Activated naive CD8-positive, alpha-beta T cell treated with anti-CD3 and anti-CD28 coated beads, Interleukin-2, amount 50 U/mL, for 24 hours (primary cell): Measurements from ENCODE around the gene CCDC51.

Experiments used
- ATAC-seq: fragments of 150-1000 bp; cut with Tn5 transposase; one replicate; pipeline ENCODE4 v1.10.0; 2021
- DNase-seq: peaks from one replicate; pipeline ENCODE4 v3.0.0; 2021
- H3K27ac Mint-ChIP-seq: one replicate; pipeline ENCODE4 v1.8.0; 2021; ENCODE audit warnings: mild to moderate bottlenecking, mixed read lengths
- H3K27me3 Mint-ChIP-seq: one replicate; pipeline ENCODE4 v1.8.0; 2021; ENCODE audit warnings: mixed read lengths
- H3K36me3 Mint-ChIP-seq: one replicate; pipeline ENCODE4 v1.8.0; 2021; ENCODE audit warnings: low read depth, mixed read lengths
- H3K4me1 Mint-ChIP-seq: one replicate; pipeline ENCODE4 v1.8.0; 2021; ENCODE audit warnings: mixed read lengths
- H3K4me3 Mint-ChIP-seq: one replicate; pipeline ENCODE4 v1.8.0; 2021; ENCODE audit warnings: mild to moderate bottlenecking, moderate library complexity, mixed read lengths
- H3K9me3 Mint-ChIP-seq: one replicate; pipeline ENCODE4 v1.8.0; 2021; ENCODE audit warnings: mixed read lengths

The CCDC51 gene

DNA sequence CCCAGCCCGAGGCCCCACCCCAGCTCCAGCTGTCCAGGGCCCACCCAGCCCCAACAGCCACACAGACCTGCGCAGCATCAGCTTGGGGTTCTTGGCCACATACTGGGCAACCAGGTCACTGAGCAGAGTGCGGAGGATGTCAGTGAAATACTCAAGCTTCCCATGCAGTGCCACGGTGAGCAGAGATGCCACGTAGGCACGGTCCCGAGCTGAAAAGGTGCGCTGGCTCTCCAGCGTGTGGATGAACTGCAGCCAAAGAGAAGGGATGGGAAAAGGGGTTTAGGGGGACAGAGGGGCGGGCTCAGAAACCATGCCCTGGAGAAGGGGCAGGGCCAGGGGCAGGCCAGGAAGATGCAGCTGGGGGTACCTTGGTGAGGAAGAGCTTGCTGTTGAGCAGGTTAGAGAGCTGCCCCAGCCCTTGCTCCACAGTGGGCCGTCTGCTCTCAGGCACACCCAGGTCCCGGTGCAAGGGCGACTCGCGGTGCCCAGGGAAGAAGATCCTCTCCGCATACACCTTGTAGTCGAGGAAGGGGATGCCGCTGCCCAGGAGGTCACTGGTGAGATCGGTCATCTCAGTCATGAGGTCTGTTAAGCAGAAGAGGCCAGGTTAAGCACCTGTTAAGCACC lies 27.4 kb downstream of the CCDC51 start:
- no peaks in the 10 kb centered on the region for H3K36me3 Mint-ChIP-seq

DNA sequence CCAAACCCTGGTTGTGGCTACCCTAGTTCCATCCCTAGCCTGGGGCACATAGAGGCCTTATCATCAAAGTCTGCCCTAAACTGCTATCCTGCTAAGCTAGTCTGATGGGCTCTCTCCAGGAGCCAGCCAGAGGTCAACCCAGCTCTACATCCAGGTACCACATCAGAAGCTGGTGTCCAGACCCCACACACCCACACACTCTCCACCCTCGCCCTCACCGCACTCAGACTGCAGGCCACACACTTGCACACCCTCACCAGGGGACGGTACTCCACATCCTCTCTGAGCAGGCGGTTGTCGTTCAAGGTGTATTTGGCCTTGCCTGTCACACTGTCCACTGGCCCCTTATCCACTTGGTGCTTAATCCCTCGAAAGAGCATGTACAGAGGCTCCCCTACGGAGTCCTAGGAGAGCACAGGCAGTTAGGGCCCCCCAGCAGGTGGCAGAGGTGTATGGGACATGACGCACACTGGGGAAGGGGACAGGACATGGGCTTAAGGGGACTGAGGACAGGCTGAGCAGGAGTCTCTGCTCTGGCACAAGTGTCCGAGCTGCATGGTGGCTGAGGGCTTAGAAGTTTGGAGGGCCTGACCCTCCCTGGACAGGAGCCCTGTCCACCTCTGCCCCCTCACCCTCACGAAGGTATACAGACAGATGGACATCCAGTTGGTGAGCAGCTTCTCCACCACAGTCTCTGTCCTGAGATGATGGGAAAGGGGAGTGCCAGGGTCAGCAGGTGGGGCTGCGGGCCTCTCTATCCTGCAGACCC lies 28.1 kb downstream of the CCDC51 start:
- H3K27me3 Mint-ChIP-seq = no peaks in the 10 kb centered on the region
- no peak for ATAC-seq
- DNase-seq = no peak
- no peaks in the 10 kb centered on the region for H3K9me3 Mint-ChIP-seq
- H3K36me3 Mint-ChIP-seq = no peaks in the 10 kb centered on the region
- H3K4me1 Mint-ChIP-seq = no peaks in the 10 kb centered on the region
- H3K4me3 Mint-ChIP-seq = no peak overlapping the region
- no peak overlapping the region for H3K27ac Mint-ChIP-seq

More for the DNA sequence above, 27.4 kb downstream of the CCDC51 start:
- Mint-ChIP-seq H3K9me3 (no peaks in the 10 kb centered on the region), H3K4me1 (no peaks in the 10 kb centered on the region), H3K27me3 (no peaks in the 10 kb centered on the region), H3K4me3 (no peak overlapping the region), H3K27ac (no peak overlapping the region)
- ATAC-seq = no peak
- DNase-seq = no peak

DNA sequence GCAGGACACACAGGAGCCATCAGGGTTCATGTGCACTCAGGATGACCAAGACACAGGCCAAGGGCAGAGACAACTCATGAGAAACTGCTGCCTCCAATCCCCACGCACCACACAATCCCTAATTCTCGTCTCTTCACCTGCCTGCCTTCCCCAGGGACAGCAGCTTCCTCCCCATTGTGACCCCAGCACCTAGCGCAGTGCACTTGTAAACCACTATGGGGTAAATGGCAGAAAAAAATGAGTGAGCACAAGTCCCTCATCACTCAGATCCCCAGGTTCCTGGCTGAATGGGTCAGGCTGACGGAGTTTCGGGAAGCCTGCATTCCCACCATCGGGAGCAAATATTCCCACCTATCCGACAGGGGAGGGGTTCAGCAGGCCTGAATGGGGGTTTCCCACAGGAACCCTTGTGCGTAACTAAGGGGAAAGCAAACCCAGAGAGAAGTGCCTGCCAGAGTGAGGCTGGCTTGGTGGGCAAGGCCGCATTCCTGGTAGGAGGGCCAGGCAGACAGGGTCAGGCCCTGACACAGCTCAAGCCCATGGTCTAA lies 28.8 kb downstream of the CCDC51 start:
- Mint-ChIP-seq H3K4me3 (no peak overlapping the region), H3K27me3 (no peaks in the 10 kb centered on the region), H3K9me3 (no peaks in the 10 kb centered on the region), H3K36me3 (no peaks in the 10 kb centered on the region), H3K27ac (no peak overlapping the region), H3K4me1 (no peaks in the 10 kb centered on the region)
- ATAC-seq (no peak), DNase-seq (no peak)

DNA sequence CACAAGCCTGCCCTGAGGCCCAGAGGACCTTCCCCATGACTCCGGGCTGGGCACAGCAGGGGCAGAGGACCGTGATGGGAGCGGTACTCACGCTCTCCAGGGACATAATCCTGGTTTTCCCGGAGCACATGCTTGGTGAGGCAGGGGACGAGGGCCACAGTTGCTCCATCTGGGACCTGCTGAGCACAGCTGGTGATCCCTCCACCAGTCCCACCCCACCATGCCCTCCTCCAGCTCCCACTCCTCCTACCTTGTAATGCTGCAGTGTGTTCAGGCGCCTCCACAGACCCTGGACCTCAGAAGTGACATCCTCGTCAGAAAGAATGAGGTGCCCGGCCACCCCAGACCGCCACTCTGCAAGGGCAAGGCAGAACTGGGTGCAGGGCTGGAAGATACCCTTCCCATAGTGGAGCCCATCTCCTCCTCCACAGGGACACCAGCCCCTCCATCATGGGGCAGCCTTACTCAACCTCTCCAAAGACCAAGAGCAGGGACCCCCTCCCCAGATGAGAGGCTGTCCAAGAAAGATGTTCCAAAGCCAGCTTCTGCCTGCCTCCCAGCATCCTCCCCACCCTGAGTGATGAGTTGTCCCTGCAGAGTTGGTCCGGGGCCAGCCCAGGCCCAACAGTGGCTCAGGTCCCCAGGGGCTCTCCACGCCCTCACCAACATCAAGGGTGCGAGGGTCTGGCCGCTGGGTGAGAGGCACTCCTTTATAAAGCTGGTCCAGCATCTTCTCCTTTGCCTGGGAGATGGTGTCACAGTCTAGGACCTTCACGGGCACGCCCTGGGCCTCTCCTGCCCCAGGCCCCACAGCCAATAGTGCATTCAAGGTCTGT lies 29.5 kb downstream of the CCDC51 start:
- H3K27ac Mint-ChIP-seq = no peak overlapping the region
- no peak for DNase-seq
- no peak overlapping the region for H3K4me3 Mint-ChIP-seq
- no peaks in the 10 kb centered on the region for H3K9me3 Mint-ChIP-seq
- H3K27me3 Mint-ChIP-seq = no peaks in the 10 kb centered on the region
- no peaks in the 10 kb centered on the region for H3K4me1 Mint-ChIP-seq
- ATAC-seq = no peak
- H3K36me3 Mint-ChIP-seq = no peaks in the 10 kb centered on the region

DNA sequence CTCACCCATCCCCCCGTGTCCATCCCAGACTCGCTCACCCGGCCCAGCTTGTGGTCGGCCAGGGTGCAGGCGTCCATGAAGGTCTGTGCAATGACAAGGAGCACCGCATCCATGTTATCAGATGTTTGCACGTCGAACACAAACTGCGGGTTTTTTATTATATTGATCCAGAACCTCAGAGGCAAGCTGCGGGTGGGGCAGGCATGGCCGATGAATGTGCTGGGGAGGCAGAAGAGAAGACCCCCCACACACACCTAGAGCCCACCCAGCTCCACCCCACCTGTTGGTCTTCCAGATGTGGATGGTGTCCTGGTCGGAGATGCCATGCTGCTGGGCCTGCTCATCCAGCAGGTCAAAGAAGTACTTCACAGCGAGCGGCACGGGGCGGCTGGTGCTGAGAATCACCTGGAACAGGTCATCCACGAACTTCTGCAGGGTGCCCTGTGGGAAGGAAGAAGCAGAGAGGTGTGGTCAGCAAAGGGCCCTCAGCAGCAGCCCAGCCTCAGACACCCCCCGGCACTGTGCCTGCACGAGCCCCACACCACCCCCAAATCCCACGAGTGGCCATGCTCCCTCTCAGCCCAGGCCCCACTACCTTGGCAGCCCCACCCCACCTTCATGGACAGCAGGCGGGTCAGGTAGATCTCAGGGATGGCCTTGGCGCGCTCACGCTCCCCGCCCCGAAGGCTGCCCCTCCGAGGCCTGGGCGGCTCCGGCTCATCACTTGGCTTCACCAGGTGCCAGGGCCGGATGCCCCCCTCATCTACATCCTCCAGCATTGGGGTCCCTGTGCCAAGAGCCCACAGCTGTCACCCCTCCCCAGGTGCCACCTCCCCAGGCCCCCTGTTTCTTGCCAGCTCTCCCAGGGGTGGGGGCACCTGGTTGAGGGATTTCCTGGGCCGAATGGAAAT lies 30.4 kb downstream of the CCDC51 start:
- no peaks in the 10 kb centered on the region for H3K27me3 Mint-ChIP-seq
- H3K9me3 Mint-ChIP-seq = no peaks in the 10 kb centered on the region
- H3K27ac Mint-ChIP-seq = no peak overlapping the region
- no peaks in the 10 kb centered on the region for H3K36me3 Mint-ChIP-seq
- ATAC-seq (no peak), DNase-seq (no peak)
- H3K4me3 Mint-ChIP-seq = no peak overlapping the region
- no peaks in the 10 kb centered on the region for H3K4me1 Mint-ChIP-seq

DNA sequence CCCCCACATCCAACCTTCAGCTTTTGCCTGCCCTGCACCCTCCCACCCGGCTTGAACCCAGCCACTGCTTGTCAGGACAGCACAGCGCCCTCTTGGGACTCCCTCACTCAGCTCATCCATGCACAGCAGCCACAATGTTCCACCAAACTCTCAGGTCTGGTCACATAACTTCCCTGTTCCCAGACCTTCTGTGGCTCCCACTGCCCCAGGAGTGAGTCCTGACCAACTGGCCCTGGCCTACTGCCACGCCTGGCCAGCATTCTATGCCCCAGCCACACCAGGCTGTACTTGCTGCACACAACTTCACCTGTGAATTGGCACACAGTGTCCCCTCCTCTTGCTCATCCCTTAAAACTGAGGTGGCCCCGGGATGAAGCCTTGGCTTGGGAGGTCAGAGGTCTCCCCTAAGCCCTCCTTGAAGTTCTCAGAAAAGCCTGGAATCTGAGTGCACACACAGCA lies 31.1 kb downstream of the CCDC51 start:
- Mint-ChIP-seq H3K36me3 (no peaks in the 10 kb centered on the region), H3K9me3 (no peaks in the 10 kb centered on the region), H3K27me3 (no peaks in the 10 kb centered on the region), H3K27ac (no peak overlapping the region), H3K4me3 (no peak overlapping the region), H3K4me1 (no peaks in the 10 kb centered on the region)
- DNase-seq (no peak), ATAC-seq (no peak)

DNA sequence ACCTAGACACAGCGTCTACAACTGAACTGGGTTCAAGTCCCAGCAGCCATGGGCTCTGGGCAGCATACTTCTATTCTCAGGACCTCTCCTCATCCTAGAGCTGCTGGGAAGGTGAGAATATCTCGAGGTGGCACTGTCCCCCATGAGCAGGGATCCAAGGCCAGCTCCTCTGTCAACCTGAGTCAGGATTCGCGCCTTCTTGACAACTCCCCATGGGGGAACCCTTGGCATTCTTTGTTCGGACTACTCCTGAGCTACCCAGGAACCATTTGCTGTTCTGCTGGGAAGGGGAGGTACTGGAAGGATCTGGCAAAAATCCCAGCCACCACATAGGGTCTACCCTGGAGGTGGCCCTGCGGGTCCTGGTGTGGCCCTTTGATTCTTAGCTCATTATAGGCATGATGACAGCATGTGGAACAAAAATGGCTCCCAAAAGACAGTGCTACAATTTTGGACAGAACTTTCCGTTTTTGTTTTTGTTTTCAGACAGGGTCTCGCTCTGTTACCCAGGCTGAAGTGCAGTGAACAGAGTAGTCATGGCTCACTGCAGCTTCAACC lies 32.3 kb downstream of the CCDC51 start:
- Mint-ChIP-seq H3K27me3 (no peaks in the 10 kb centered on the region), H3K36me3 (no peaks in the 10 kb centered on the region), H3K4me3 (no peak overlapping the region), H3K4me1 (no peaks in the 10 kb centered on the region), H3K27ac (no peak overlapping the region), H3K9me3 (no peaks in the 10 kb centered on the region)
- DNase-seq (no peak), ATAC-seq (no peak)

DNA sequence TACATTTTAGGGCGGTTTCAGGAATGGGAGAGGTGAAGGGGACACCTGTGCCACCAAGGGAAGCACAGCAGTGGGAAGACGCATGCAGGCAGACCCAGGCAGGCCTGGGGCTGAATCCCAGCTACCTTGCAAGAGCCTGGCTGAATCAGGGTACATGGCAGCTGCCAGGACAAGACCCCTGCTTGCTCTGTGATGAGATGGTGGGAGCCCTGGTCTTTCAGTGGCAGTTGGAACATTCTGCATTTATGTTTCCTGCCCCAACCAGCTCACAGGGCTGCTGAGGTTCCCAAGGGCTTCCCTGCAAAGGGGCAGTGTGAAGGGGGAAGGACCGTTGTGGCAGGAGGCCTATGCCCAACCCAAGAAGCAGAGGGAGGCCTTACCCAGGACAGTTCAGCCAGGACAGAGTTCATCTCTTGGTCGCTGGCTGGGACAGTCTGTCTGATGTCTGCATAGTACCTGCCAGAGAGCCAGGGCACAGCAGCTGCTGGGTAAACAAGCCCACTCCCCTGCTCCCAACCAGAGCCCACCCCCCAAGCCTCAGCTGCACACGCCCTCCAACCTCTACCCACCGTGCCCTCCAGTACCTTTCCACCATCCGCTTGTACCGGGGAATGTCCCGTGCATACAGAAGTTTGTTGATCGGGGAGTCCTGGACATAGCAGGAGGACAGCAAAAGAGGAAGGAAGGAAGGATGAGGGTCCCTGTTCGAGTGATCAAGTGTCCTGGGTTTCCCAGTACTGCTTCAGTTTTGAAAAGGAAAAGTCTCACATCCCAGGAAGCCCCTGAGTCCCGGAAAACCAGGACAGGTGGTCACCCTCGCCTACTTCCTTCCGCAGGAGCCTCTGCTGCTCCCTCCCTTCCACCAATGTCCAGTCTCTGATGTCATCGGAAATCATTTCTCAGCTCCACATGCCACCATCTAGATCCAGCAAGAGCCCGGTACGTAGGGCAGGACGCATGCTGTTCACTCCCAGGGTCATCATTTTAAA lies 33.2 kb downstream of the CCDC51 start:
- Mint-ChIP-seq H3K36me3 (no peaks in the 10 kb centered on the region), H3K4me3 (no peak overlapping the region), H3K27me3 (no peaks in the 10 kb centered on the region), H3K4me1 (no peaks in the 10 kb centered on the region), H3K27ac (no peak overlapping the region), H3K9me3 (no peaks in the 10 kb centered on the region)
- DNase-seq (no peak), ATAC-seq (no peak)

DNA sequence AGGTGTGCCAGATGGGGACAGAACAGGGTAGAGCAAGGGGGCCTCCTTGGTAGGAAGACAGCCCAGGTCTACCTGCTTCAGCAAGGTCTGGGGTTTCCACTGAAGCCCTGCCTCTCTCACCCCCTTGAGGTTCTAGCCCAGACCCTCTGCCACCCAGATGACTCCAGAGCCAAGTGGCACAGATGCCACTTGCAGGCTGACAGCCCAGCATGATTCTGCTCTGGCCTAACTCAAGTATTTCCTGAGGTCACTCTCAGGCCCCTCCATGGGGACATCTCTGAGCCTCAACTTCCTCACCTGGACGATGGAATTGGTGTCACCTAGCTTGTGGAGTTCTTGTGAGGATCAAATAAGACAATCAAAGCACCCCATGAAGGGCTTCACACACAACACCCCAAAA lies 33.9 kb downstream of the CCDC51 start:
- Mint-ChIP-seq H3K4me3 (no peak overlapping the region), H3K27ac (no peak overlapping the region), H3K9me3 (no peaks in the 10 kb centered on the region), H3K27me3 (no peaks in the 10 kb centered on the region), H3K36me3 (no peaks in the 10 kb centered on the region), H3K4me1 (no peaks in the 10 kb centered on the region)
- DNase-seq (no peak), ATAC-seq (no peak)

DNA sequence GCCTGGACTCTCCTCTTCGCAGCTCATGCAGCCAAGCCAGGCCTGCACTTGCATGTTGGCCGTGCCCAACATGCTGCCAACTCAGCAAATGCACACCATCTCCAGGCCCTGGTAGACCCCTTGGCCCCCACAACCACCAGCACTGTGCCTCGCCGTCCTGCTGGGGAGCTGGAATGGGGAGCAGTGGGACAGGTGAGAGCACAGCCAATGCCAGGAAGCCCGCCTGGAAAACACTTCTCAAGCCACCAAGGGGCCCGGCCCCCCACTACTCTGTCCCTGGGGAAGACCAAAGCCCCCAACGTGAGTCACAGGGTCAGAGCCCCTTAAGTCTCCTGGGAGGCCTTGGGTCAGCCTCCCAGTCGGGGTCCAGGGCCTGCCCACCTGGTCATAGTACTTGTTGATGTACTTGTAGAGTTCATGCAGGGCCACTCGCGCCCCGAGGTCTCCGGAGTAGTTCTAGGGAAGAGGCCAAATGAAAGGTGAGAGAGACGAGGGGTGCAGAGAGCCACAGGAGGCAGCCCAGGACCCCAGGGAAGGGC lies 34.5 kb downstream of the CCDC51 start:
- Mint-ChIP-seq H3K27ac (no peak overlapping the region), H3K27me3 (no peaks in the 10 kb centered on the region)
- no peak for DNase-seq

DNA sequence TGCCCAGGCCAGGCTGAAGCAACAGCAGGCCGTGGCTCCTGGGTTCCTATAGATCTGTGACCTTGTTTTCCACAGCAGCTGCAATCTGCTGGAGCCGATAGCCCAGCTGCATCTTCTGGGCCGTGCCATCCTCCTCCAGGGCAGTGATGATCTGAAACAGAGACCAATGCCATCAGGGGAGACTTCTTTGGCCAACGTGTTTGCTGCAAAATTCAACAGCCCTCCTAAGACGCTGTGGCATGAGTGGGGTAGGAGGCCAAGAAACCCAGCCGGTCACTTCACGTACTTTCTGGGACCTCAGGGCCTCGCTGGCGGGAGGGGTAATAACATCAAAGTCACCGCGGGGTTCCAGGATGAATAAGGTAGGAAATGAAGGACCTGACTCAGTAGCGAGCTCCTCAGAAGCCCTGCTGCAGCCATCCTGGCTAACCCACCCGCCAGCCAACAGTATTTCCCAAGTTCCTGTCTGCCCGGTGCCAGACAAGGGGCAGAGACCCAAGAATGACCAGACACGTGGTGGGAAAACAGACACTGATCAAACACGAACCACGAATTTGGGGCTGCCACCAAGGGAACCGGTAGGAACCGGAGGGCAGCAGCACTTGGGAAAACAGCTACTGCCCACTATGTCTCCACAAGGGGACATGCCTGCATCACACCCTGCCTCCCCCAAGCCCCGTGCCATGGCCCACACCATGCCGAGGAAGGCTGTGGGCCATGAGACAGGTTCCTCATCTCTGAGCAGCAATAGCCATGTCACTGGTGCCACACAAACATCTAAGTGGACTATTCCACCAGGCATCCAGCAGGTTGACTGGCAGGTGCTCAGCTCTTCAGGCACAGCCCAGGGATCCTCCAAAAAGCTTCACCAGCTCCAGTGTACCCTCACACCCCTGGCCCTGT lies 35.2 kb downstream of the CCDC51 start:
- Mint-ChIP-seq H3K36me3 (no peaks in the 10 kb centered on the region), H3K4me1 (no peaks in the 10 kb centered on the region), H3K9me3 (no peaks in the 10 kb centered on the region), H3K27me3 (no peaks in the 10 kb centered on the region), H3K27ac (no peak overlapping the region), H3K4me3 (no peak overlapping the region)
- DNase-seq (no peak), ATAC-seq (no peak)

More for the DNA sequence above, 34.5 kb downstream of the CCDC51 start:
- Mint-ChIP-seq H3K4me1 (no peaks in the 10 kb centered on the region), H3K9me3 (no peaks in the 10 kb centered on the region), H3K4me3 (no peak overlapping the region), H3K36me3 (no peaks in the 10 kb centered on the region)
- no peak for ATAC-seq
